ENCODE measurements around the gene SRSF11. TPM values are rescaled to one million over a fixed set of nuclear protein-coding genes. Genes with fewer than 3 reads are reported as not detected.
A peak's percentile ranks its signal among the peaks of the same experiment; 100 is the strongest.

Gene SRSF11
- total and polyA plus RNA-seq, 4 donors, result 76.9 to 331 (median 137) TPM

- DNase-seq (no peak), ATAC-seq (ENCODE audit: insufficient read depth, low FRiP score) (no peak)
- peaks cover 2 to 25% (median 16%) of the 10 kb centered on the region in 4 donors for H3K36me3 ChIP-seq (ENCODE audit: control insufficient read depth in 4 of 4, insufficient read depth in 4 of 4, low read length in 4 of 4)
- H3K27me3 ChIP-seq (ENCODE audit: control insufficient read depth in 3 of 3, insufficient read depth in 3 of 3, low read length in 2 of 3), result no peaks in the 10 kb centered on the region
- WGBS, 2 donors, result 53 to 55% methylated on average over 17 of the region's 17 CpGs
- peaks cover 0 to 30% (median 6%) of the 10 kb centered on the region in 5 donors for H3K4me1 ChIP-seq (ENCODE audit: control insufficient read depth in 5 of 5, insufficient read depth in 5 of 5, low read length in 5 of 5)
- peak overlapping the region; percentile 74 to 99 for H3K9ac ChIP-seq (ENCODE audit: insufficient read depth in 1 of 2, low read length in 2 of 2)
- TF ChIP-seq CTCF (IDR thresholded peaks at IDR 0.05; ENCODE audit: control extremely low read depth, extremely low read depth), result no peak
- H3K4me3 ChIP-seq, result peak overlapping the region; percentile 63
- no peak overlapping the region for H3K27ac ChIP-seq (ENCODE audit: low read depth in 1 of 2, low read length in 1 of 2)
- H3K9me3 ChIP-seq (ENCODE audit: control insufficient read depth in 4 of 4, insufficient read depth in 3 of 4, low read length in 3 of 4), result no peaks in the 10 kb centered on the region
These were observed 503 bp upstream of the SRSF11 start for GRCh38 chr1:70220517-70221237.

GRCh38 chr1:70222716-70223235 lies 1.6 kb downstream of the SRSF11 start:
- no peak for ATAC-seq (ENCODE audit: insufficient read depth, low FRiP score)
- peaks cover 0 to 16% (median 13%) of the 10 kb centered on the region in 4 donors for H3K36me3 ChIP-seq (ENCODE audit: control insufficient read depth in 4 of 4, insufficient read depth in 4 of 4, low read length in 4 of 4)
- no peak overlapping the region for H3K27ac ChIP-seq (ENCODE audit: low read depth in 1 of 2, low read length in 1 of 2)
- H3K9ac ChIP-seq (ENCODE audit: insufficient read depth in 1 of 2, low read length in 2 of 2), result peak overlapping the region; percentile 98 to 99
- H3K9me3 ChIP-seq (ENCODE audit: control insufficient read depth in 4 of 4, insufficient read depth in 3 of 4, low read length in 3 of 4), result no peaks in the 10 kb centered on the region
- 26 to 32% methylated on average over 3 of the region's 3 CpGs for WGBS, 2 donors
- no peak for TF ChIP-seq CTCF (IDR thresholded peaks at IDR 0.05; ENCODE audit: control extremely low read depth, extremely low read depth)
- no peaks in the 10 kb centered on the region for H3K27me3 ChIP-seq (ENCODE audit: control insufficient read depth in 3 of 3, insufficient read depth in 3 of 3, low read length in 2 of 3)
- H3K4me1 ChIP-seq (ENCODE audit: control insufficient read depth in 5 of 5, insufficient read depth in 5 of 5, low read length in 5 of 5), result peaks cover 3 to 31% (median 6%) of the 10 kb centered on the region in 5 donors
- DNase-seq, result peak in 2 of 3 donors; percentile 5 to 21
- H3K4me3 ChIP-seq, result no peak overlapping the region

- ATAC-seq (ENCODE audit: insufficient read depth, low FRiP score) (no peak), DNase-seq (no peak)
- Histone ChIP-seq H3K4me1 (ENCODE audit: control insufficient read depth in 5 of 5, insufficient read depth in 5 of 5, low read length in 5 of 5) (peaks cover 3 to 30% (median 7%) of the 10 kb centered on the region in 5 donors), H3K9me3 (ENCODE audit: control insufficient read depth in 4 of 4, insufficient read depth in 3 of 4, low read length in 3 of 4) (no peaks in the 10 kb centered on the region), H3K27me3 (ENCODE audit: control insufficient read depth in 3 of 3, insufficient read depth in 3 of 3, low read length in 2 of 3) (no peaks in the 10 kb centered on the region), H3K36me3 (ENCODE audit: control insufficient read depth in 4 of 4, insufficient read depth in 4 of 4, low read length in 4 of 4) (peaks cover 3 to 25% (median 17%) of the 10 kb centered on the region in 4 donors), H3K9ac (ENCODE audit: insufficient read depth in 1 of 2, low read length in 2 of 2) (no peak overlapping the region), H3K4me3 (no peak overlapping the region), H3K27ac (ENCODE audit: low read depth in 1 of 2, low read length in 1 of 2) (no peak overlapping the region)
- WGBS, 2 donors, result 87 to 90% methylated on average over 2 of the region's 2 CpGs
- TF ChIP-seq CTCF (IDR thresholded peaks at IDR 0.05; ENCODE audit: control extremely low read depth, extremely low read depth), result no peak
These were observed 3.8 kb downstream of the SRSF11 start for GRCh38 chr1:70224954-70225353.

Data from lung (tissue), 12 donors.